RPMI8226 (cell line): ENCODE results near the gene TCF7L2.

Source experiments
- DNase-seq: peaks from one replicate; pipeline ENCODE4 v3.0.0-alpha.2; 2015

TCF7L2 gene

DNA sequence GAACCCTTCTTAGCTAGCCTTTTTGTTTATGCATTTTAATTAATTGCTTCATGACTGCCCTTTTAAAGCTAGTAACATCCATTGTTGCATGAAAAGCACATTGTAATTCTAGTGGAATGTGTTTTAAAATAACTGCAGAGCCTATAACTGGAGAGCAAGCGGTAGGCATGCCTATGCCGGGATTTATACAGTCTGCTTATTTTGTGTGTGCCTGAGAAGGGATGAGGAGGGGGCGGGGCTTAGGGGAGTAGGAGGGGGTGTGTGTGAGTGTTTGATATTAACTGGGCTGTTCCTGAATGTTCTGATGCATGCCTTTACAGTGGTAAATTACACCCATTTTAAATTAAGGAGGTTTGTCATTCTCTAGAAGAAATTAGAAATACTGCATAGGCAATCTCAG is 208.1 kb downstream of the TCF7L2 start:
- DNase-seq = no peak

DNA sequence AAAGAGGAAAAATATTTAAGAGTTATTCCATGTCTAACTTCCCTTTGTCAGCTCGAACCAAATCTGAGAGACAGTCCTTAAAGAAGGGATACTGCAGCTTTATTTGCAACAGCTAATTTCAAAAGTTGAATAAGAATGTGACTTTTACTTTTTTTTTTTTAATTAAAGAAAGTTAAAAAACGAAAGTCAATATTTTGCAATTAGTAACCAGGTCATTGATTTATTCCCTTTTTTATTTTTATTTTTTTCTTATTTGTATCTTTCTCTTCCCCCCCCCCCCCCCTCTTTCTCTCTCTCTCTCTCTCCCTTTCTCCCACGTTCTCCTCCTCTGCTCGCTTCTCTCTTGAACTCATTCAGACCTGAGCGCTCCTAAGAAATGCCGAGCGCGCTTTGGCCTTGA is 209.5 kb downstream of the TCF7L2 start:
- no peak for DNase-seq

GRCh38 chr10:113160641-113161040 is 210.6 kb downstream of the TCF7L2 start:
- DNase-seq = no peak

DNA sequence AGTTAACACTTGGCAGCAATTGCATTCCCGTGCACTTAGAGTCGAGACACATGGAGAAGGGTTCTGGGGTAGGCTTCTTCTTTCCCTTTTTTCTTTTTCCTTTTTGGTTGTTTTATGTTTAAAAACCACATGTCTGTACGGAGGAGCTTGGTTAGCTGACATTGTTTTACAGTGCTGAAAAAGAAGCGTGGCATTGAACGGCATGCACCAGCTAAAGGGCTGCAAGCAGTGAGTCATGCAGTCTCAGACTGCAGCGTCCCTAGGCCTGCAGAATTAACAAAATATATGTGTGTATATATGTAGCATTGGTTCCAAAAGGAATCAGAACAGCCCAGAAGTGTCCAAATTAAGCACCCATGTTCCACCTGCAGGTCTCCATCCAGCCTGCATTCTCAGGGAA is 211.0 kb downstream of the TCF7L2 start:
- no peak for DNase-seq

DNA sequence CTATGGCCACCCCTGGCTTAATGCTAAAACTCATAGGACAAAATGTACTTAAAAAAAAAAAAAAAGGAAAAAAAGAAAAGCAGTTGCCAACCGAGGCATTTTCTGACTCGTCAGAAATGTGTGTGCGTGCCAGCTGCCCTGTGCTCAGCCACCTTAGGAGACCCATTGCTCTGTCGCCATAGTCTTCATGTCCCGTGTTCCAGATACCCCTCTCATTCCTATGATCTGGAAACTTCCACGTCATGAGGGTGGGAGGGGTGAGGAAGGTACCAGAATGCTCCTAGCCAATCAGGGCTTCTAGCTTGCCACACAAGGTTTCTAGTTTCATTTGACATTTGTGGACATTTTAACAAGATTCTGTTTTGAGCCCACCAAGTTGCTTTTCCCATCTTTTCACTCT is 212.9 kb downstream of the TCF7L2 start:
- no peak for DNase-seq

DNA sequence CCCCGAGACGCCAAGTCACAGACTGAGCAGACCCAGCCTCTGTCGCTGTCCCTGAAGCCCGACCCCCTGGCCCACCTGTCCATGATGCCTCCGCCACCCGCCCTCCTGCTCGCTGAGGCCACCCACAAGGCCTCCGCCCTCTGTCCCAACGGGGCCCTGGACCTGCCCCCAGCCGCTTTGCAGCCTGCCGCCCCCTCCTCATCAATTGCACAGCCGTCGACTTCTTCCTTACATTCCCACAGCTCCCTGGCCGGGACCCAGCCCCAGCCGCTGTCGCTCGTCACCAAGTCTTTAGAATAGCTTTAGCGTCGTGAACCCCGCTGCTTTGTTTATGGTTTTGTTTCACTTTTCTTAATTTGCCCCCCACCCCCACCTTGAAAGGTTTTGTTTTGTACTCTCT is 215.6 kb downstream of the TCF7L2 start:
- DNase-seq = no peak

DNA sequence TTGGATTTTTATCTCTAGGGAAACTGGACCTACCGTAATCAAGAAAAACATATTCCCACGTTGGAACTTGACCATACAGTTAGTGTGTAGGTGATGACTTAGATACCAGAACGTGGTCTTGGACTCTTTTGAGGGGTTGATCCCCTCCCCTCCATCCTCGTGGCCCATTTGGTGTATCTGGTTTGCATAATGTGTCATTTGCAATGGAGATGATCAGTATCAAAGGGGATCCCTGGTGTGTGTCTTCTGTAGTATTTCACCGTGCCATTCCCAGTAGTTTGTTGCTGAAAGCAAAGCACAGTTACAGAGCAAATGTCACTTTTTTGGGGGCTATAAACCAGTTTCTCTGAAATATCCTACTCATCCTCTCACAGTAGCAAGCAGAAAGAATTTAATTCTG is 217.7 kb downstream of the TCF7L2 start:
- no peak for DNase-seq

DNA sequence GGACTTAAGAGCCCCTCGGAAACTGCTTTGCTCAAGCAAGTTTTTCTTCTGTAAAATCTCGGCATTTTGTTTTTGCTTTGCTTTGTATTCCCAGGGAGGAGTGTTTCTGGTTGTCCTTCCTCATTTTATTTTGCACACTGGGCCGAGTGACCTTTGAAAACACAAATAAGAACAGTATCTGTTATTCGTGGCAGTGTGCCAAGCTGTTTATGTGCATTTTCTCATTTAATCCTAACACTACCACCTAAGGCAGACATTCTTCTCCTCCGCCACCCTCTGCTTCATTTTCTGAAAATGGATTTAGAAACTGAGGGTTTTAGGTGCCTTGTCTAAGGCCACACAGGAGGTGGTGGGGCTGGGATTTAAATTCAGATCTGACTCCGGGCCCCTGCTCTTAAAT is 218.5 kb downstream of the TCF7L2 start:
- no peak for DNase-seq

DNA sequence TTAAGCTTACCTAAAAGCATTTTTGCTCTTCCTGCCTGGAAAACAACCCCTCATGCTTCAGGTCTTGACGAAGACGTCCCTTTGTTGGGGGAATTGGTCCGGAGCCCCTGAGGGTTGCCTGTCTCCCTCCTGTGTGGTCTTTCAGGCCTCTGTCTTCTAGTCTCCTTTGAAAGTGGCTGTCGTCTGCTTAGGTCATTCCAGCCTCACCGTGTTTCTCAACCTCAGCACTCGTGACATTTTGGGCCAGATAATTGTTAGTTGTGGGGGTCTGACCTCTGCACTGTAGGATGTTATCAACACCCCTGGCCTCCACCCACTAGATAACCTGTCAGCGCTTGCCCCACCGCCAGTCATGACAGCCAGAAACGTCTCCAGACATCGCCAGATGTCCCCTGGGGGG is 219.1 kb downstream of the TCF7L2 start:
- DNase-seq = no peak

DNA sequence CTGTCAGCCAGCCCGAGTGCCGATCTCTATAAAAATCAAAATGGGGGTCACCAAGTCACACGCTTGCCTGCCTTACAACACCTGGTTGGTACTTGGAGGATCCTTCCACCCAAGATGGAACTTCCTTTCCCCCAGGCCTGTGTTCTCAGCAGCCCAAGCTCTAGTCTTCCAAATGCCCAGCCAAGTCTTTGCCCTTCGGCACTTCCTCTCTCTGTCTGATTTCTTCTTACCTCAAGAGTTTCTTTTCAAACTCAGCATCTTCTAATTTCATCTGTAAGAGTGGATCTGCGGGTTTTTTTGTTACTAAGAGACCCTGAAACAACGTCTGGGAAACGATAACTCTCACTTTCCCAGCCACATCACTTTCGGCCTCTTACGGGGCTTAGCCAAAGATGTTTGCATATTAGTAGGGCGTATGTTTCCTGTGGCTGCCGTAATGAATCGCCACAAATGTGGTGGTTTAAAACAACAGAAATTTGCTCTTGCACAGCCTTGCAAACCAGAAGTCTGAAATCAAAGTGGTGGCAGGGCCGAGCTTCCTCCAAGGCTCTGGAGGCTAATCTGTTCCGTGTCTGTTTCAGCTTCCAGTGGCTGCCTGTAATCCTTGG is 219.9 kb downstream of the TCF7L2 start:
- DNase-seq = no peak

DNA sequence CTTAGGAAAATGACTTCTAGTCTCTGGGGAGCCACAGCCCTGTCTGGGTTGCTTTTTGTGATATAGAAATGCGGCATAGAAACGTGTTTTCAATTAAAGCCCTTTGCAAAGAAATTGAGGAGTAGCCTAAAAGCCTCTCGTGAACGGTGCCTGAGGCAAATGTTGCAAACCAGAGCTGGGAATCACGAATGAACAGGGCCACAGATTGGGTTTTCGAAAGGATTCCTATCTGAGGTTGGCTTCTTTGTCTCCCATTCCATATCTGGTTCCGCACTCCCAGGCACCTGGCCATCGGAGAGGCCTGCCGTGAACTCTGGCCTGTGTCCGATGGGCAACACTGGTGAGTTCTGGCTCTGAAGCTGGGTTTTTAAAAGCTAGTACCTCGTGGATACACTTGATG is 221.6 kb downstream of the TCF7L2 start:
- DNase-seq = no peak

GRCh38 chr10:113175176-113175575 is 225.1 kb downstream of the TCF7L2 start:
- no peak for DNase-seq

GRCh38 chr10:113175756-113176651 is 226.0 kb downstream of the TCF7L2 start:
- DNase-seq = no peak

- no peak for DNase-seq
Measured at GRCh38 chr10:113176652-113177155, 226.7 kb downstream of the TCF7L2 start.

DNA sequence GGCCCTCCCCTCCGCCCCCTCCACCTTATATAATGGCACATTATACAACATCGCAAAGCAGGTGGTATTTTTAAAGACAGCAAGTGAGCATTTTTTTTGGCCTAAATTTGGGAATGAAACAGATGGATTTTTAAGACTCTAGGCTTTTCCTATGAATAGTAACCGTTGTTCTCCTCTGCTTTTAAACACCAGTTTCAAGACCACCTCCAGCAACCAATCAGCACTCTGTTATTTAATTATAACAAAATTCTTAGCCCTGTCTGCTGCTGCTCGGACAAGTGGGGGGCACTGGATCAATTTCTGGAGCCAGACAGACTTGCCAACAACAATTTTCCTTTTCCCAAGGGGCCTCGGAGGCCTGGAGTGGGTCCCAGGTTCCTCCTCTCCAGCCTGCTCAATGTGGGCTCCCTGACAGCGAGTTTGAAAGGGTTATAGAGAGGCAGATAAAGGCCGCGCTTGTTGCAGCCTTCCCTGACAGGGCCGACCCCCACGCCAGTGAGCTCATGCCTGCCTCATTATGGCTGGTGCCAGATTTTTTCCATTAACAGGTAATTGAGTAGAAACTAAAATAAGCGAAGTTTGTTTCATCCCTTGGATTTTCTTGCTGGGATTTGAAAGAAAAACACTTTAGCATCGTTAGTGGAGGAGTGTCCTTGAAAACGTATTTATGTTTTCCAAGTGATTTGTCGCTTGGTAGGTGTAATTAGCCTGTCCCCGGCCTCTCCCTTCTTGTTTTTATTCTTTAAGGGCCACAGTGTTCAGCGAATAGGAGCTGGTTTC is 227.3 kb downstream of the TCF7L2 start:
- DNase-seq = no peak

DNA sequence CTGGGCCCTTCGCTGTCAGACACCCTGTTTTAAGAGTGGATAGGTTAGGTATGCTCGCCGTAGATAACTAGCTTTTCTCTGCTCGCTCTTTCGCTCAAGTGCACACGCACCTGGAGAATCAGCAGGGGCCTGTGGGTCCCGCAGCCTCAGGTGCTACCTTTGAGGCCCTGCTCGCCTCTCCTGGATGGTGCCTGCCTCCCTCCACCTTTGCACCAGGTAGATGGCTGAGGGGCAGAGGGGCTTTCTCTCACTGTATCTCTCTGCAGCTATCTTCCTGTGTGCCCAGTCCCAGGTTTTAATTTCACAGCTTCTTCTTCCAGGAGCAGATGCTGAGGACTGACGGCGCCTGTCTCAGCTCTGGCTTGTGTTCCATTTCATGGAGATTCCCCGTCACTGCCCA is 227.9 kb downstream of the TCF7L2 start:
- no peak for DNase-seq

DNA sequence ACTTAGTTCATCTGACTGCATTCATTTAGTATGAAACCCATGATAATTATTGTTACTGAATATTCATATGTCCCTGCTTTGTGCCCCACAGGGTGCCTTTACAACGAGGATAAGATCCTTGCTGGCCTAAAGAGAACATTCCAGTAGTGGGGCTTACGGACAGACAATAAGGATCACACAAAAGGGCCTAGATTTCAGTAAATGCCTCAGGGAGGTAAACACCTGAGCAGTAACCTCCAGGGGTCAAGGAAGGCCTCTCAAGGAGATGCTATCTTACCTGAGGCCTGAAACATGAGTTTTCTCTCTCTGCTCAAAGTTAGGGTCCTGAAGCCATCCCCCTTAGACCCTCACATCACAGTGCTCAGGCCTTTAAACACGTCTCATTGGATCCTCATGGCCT is 228.7 kb downstream of the TCF7L2 start:
- DNase-seq = no peak

DNA sequence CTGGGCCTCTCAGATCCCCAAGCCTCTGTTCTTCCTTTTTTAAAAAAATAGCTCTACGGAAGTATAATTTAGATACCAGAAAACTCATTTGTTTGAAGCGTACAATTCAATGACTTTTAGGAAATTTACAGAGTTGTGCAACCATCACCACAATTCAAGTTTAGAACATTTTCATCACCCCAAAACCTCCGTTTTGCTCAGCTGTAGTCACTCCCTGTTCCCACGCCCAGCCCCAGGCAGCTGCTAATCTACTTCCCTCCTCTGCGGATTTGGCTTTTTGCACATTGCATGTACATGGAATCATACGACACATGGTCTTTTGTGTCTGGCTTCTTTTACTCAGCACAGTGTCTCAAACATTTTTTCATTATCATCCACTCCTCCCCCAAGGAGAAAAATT is 229.2 kb downstream of the TCF7L2 start:
- DNase-seq = no peak

DNA sequence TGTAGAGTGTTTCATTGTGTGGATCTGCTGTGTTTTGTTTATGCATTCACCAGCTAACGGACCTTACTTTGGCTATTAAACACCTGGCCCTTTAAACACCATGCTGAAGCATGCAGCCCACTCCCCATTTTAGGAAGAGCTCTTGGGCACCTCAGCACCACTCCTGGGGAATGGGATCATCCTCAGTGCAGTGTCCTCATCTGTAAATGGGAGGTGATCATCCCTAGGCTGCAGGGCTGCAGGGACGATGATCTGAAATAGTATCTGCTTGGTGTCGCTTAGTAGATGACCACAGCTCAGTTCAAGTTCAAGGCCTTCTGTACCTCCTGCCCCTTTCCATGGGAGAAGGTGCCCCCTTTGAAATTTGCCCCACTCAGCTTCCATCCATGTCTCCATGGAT is 229.9 kb downstream of the TCF7L2 start:
- DNase-seq = no peak

- DNase-seq = no peak
Measured at GRCh38 chr10:113180401-113181154, 230.5 kb downstream of the TCF7L2 start.

- no peak for DNase-seq
Measured at GRCh38 chr10:113182154-113182553, 232.1 kb downstream of the TCF7L2 start.

DNA sequence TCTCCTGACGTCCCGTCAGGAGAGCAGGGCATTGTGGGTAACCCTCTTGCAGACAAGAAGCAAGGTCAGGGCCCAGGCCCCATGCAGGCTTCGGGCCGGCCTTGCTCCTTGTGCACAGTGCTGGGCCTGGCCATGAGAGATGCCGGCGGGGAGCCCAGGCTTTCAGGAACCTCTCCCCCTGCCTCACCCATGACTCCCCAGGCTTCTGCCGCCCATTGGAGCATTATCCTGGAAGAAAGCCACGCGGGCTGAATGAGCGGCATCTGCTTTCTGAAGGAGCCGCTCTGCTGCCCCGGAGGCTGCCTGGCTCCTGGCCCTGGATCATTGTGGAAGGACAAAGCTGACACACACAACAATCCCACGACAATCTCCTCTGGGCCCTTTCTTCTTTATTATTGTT is 233.5 kb downstream of the TCF7L2 start:
- no peak for DNase-seq
